Measurements from ENCODE around the gene SSBP3.

Gene SSBP3

GRCh38 chr1:54329312-54330003 is 76.7 kb downstream of the SSBP3 start:
- DNase-seq (ENCODE audit: low read depth): no peak

DNA sequence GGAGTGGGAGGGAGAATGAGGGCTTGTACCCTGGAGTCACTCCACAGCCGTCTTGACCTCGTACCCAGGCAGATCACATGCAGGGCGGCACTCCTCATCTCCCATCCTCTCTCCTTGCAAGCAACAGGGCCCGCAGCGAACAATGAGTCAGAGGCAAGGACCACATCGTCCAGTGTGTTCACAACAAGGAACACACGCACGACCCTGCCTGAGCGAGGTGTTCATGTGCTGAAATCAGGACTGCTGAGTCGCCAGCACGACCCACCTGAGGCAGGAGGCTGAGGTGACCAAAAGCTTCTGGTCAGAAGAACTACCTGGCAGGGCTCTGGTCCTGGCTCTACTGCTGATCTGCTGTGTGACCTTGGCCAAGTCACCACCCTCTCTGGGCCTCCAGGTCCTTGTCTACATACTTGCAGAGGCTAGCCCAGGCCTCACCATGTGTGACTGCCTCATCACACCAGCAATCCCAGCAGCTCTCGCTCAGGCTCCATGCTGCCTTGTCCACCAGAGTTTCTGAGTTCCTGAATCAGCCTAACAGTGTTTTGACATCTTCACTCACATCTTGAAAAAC is 78.0 kb downstream of the SSBP3 start:
- no peak for DNase-seq (ENCODE audit: low read depth)

GRCh38 chr1:54327386-54328065 is 78.7 kb downstream of the SSBP3 start:
- DNase-seq (ENCODE audit: low read depth): no peak

DNA sequence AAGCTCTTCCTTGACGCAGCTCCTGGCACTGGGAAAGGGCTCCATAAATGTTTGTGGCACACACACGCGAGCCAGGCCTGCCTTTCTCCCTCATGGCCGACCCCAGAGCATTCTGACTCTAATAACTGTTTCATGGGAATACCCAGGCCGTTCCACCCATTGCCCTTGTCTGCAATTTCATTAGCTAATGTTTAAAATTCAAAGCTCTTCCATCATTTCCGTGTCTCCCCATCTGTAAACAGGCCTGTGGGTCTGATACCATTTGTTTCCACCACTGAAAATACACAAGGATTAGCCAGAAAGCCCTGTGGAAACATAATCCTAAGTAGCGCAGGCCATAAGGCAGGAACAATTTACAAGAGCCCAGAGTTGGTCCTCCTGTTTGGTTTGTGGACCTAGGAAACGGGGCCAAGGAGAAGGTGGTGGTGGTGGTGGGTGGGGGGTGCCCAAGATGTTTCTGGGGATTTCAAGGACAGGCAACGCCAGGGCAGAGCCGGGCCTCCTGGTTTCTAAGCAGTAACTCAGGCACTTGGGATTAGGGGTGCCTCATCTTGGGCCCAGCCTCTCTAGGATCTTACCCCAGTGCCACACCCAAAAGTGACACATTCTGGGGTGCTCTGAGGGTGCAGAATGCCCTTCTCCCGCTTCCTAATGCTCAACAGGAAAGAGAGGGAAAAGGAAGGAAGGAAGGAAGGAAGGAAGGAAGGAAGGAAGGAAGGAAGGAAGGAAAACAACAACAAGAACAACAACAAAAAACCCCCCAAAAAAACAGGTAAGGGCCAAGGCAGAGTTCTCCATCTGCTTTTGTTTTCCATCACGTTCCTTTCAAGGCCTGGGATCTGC is 79.4 kb downstream of the SSBP3 start:
- no peak for DNase-seq (ENCODE audit: low read depth)

DNA sequence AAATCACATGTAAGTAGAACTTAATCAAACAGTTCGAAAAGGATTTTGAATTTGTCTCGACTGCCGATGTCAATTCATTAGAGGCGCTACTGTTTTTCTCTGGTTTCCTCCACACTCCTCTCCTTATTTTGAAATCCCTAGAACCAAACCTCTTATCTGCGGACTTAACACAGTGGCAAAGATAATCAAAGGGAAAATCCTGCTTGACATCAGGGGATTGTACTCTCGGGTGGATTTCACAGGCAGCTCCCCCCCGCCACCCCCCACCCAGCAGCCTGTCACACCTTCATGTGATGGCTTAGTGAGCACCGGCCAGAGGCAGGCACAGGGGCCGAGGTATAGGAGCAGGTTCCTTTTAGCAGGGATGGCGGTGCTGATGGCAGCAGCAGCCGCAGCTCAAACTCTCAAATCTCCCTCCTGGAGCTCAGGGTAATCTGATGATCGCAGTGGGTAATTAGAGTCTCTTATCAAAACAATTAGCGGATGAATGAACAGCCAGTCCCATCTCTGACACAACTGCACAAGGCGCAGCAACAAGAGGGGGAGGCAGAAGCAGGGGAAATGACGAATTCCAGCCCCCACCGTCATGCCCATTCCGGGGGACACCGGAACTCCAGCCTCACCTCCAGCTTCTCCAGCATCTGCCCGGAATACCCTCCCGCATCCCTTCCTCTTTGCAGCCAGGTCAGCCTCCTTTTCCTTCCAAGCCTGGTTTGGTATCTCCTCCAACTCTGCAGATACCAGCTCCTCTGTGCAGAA is 80.3 kb downstream of the SSBP3 start:
- DNase-seq (ENCODE audit: low read depth): no peak

- no peak for DNase-seq (ENCODE audit: low read depth)
These were observed 80.9 kb downstream of the SSBP3 start for GRCh38 chr1:54325284-54325683.

DNA sequence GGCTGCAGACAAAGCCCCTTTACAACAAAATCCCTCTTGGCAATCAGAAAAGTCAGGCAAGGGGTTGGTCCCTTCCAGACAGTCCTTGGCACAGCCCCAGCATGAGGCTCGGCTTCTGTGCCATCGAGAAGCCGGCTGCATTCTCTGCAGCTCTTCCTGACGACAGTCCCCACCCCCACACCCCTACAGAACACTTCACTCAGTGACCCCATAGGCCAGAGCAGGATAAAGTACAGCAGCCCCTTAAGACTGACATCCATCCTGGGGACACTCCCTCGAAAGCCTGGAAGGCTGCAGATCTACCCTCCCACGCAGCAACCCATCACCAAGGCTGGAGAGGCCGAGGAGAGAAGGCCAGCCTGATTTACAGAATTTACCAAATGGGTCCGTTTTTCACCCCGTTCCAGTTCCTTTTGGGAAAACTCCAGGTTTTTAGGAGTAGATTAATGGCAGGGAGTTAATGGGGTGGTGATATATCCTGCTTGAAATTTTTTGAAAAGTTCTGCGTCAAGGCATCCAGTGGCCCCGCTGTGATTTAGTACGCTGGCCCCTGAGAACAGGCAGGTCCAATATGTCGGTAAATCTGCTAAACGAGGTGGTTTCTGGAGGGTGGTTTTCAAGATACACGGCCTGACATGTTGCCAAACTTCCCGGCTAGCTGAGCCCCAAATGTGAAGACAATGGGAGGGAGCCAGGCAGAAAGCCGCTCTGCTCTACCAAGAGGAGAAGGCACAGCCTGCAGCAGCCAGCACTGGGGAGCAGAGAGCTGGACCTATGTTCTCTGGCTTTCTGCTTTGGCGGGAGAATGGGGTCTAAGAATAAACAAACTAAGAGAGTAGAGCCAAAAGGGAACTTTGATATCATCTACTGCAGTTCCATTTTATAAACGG is 81.7 kb downstream of the SSBP3 start:
- no peak for DNase-seq (ENCODE audit: low read depth)

DNA sequence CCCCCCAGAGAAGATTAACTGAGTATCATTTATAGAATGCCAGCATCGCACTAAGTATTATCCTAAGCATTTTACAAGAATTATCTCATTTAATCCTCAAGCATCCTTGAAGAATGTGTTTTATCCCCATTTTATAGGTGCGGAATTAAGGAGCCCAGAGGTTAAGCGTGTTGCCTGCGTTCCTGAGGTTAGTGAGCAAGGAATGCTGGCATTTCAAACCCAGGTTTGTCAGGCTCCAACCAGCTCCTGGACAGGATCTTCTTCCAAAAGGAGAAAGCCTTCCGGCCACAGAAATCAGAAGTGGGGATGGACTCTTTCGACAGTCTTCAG is 82.3 kb downstream of the SSBP3 start:
- no peak for DNase-seq (ENCODE audit: low read depth)

DNA sequence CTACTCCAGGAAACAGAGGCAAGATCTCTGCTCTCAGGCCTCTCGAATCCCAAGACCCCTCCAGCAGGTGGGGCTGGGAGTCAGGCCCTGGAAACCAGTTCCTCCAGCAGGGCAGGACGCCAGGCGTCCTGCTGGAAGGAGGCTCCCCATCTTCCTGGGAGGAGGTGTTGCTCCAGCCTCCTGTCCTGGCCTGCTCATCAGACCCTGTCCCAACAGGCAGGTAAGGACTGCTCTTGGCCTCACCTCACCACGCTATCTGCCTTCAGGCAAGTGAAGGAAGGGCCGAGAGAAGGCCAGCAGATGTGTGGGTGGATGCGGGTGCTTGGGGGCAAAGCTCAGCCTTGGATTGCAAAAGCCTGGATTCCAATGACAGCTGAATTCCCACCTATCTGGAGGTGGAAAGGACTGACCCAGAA is 82.9 kb downstream of the SSBP3 start:
- no peak for DNase-seq (ENCODE audit: low read depth)

DNA sequence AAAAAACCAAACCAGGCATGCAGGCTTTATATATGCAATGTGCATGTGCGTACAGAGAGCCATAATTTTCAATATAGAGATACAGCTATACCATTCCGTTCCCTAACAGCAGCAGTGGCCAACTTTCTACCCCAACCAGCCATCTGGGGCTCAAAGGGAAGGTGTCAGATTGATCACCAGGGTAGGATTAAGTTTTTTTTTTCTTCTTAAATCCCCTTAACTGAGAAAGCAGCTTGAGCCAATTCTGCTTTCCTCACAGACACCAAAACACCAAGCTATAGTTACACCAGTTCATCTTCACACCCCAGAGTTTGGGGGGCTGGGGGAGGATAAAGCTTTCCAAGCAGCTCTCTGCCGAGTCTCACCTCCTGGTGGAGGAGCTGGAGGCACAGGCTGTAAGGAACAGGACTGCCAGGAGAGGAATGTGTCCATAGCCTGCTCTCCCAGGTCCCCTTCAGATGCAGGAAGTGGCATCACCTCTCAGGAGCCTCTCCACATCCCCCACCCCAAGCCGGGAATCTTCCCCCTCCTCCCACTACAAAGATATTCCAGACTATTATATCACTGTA is 87.9 kb downstream of the SSBP3 start:
- no peak for DNase-seq (ENCODE audit: low read depth)

DNA sequence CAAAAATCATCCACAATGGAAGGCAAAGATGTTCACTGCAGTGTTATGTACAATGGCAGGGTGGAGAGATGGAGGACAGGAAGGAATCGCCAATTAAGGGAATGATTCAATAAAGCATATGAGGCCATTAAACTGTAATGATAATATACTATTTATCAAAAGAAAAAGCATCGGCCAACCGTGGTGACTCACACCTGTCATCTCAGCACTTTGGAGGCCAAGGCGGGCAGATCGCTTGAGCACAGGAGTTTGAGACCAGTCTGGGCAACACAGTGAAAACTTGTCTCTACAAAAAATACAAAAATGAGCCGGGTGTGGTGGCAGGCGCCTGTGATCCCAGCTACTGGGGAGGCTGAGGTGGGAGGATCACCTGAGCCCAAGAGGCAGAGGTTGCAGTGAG is 89.1 kb downstream of the SSBP3 start:
- no peak for DNase-seq (ENCODE audit: low read depth)

DNA sequence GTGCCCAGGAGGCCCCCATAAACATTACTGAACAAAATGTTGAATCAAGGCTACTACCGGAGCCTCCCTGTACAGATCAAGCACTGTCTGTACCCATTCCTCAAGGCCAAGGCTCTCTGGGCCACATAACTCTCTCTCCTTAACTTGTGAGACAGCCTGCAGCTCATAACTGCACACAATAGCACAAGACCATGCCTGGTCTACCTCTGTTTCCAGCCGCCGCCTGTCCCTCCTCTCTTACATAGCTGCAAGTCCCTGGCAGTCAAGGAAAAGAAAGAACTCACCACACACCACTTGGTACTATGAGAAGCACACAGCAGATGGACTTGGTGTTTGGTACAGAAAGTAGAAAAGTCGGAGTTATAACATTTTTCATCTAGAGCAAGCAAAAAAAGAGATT is 91.1 kb downstream of the SSBP3 start:
- no peak for DNase-seq (ENCODE audit: low read depth)

DNA sequence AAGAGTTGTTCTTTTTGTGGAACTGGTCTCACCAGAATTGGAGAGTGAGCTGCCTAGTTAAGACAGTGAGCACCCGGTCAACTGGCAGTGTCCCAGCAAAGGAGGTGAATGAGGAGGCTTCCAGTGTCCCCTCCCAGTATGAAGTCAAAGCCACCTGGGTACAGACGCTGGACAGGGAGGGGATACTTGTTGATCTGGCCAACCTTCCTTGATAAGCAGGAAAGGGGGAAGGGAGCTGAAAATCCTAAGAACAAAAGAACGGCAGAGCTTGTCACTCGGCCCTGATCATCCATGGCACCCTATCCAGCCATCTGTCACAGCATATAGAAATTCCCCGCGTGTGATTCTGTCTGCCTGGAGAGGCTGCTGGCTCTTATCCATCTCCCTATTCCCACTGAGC is 91.5 kb downstream of the SSBP3 start:
- DNase-seq (ENCODE audit: low read depth): no peak

DNA sequence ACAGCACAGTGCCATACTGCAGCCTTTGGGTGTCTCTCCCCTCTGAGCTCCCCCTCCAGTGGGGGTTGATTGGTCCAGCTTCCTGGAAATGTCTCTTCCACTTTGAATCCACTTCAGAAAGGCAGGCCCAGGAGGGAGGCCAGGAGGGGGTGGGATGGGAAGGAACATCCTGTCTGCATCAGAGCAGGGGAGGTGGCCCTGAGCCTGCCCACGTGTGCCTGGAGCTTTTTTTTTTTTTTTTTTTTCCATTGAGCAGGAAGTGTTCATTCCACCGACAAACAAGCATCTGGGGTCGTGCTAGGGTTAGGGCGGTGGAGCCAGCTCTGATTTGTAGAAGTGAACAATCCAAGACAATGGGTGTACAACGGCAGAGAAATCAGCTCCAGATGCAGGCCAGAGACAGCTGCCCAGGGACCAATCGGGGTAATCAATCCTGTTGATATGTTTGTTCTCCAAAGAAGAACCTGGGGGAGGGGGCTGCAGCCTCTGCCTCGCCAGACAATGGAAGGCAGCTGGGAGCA is 93.3 kb downstream of the SSBP3 start:
- DNase-seq (ENCODE audit: low read depth): no peak

- DNase-seq (ENCODE audit: low read depth): no peak
These were observed 94.7 kb downstream of the SSBP3 start for GRCh38 chr1:54311506-54311905.

DNA sequence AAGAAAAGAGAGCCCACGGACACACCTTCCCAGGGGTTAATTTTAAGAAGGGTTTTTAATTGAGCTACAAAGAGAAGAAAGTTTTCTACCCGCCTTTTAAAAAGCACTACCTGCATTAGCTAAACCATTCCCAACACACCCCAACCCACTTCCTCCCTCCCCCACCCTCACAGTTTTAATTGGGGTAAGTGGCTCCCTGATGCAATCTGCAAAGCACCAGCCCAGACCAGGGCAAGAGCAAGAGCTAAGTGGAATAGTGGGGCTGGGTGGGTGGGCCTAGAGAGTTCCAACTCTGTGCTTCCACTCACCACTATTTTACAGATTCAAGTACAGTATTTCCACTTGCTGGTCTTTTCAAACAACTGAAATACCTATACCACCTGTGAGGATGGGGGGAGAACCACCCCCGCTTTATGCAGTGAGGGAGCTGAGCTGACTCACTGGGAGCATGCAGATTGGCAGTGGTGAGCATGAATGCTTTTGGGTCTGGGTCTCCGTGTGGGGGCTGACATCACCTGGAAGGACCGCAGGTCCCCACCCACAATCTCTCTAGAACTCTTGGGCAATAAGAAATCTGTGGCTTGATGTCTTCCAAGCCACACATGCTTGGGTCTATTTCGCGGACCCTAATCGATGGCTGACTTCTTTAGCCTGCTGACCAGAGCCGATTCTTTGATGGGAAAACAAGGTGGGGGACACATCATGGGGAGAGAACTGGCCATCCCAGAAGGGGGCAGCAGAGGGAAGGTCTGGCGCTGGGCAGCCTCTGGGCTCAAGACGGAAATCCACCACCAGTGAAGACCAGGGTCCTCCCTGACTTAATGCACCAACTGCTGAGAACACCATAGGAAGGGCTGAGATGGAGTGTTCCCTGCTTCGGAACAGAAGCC is 95.5 kb downstream of the SSBP3 start:
- DNase-seq (ENCODE audit: low read depth): no peak

DNA sequence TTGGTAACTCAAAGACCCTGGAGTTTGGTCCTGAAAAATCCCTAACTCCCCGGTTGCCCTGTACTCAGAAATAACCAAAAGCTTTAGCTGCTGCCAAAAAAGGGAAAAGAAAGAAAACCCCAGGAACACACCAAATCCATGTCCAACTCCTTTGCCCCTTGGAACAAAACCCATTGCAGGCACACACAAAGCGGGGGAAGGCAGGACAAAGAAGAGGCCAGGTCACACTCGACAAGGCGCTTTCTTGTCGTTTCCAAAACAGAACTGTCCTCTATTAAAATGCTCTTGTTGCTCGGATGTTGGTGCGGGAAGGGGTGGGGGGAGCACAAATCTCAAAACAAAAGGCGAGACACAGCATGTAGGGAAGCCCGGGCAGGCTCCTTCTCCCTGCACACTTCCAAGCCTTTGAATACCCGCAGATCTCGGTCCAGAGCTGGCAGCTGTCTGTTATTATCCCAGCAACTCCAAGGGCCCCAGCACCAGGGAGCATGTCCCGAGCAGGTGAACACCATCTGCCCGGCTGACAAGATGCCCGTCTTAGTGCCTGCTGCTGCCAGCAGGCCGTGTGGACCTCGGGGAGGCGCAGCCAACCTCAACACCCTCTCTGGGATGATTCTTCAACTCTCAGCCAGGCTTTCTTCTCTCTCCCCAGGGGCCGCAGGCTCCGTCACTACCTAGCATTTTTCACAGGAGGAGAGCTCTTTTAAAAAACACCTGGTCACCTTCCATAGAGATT is 96.4 kb downstream of the SSBP3 start:
- no peak for DNase-seq (ENCODE audit: low read depth)

DNA sequence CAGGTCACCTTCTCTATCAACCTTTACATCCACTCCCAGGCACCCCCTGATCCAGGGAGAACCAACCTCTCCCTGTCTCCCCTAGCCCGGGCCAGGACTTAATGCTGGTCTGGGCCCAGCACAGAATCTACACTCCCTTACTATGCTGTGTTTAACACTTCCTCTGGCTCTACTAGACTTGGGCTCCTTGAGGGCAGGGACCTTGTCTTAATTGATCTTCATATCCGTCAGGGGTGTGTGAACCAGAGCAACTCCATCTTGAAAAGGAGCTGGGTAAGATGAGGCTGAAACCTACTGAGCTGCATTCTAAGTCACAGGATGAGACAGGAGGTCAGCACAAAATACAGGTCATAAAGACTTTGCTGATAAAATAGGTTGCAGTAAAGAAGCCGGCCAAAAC is 98.9 kb downstream of the SSBP3 start:
- no peak for DNase-seq (ENCODE audit: low read depth)
